Esophagus squamous epithelium (tissue), 4 donors: ENCODE data around the gene HMCN2.

Source experiments
- POLR2A ChIP-seq, 4 donors: fragments of 450-650 bp; IDR thresholded peaks; one replicate each; pipeline ENCODE4 v1.6.1; 2017; ENCODE audit warnings: antibody characterized with exemption in 4 of 4, mild to moderate bottlenecking in 4 of 4, moderate library complexity in 3 of 4
- TF ChIP-seq, protein P1 (sequence below), 6 experiments: fragments of 450-650 bp in 4 of 6; fragments of 200-600 bp in 2 of 6; sonication (generic) in 2 of 6; IDR thresholded peaks; one replicate each; pipeline ENCODE4 v1.5.1; 2016 to 2019; ENCODE audit warnings: antibody characterized with exemption in 6 of 6, mild to moderate bottlenecking in 4 of 6, moderate library complexity in 4 of 6

DNA sequence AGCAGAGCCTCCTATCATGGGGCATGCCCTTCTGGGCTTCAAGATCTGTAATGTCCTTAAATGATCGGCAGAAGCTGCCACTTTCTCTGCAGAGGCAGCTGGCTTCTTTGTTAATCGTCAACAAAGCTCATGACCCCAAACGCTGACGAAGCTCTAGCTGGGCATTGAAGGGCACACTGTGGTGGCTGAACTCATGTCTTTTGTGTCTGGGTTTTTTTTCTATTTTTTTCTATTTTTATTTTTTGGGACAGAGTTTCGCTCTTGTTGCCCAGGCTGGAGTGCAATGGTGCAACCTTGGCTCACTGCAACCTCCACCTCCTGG, 114.0 kb downstream of the HMCN2 start:
- TF ChIP-seq, protein P1, sequence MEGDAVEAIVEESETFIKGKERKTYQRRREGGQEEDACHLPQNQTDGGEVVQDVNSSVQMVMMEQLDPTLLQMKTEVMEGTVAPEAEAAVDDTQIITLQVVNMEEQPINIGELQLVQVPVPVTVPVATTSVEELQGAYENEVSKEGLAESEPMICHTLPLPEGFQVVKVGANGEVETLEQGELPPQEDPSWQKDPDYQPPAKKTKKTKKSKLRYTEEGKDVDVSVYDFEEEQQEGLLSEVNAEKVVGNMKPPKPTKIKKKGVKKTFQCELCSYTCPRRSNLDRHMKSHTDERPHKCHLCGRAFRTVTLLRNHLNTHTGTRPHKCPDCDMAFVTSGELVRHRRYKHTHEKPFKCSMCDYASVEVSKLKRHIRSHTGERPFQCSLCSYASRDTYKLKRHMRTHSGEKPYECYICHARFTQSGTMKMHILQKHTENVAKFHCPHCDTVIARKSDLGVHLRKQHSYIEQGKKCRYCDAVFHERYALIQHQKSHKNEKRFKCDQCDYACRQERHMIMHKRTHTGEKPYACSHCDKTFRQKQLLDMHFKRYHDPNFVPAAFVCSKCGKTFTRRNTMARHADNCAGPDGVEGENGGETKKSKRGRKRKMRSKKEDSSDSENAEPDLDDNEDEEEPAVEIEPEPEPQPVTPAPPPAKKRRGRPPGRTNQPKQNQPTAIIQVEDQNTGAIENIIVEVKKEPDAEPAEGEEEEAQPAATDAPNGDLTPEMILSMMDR (IDR thresholded peaks at IDR 0.05) = no peak
- no peak for TF ChIP-seq POLR2A (IDR thresholded peaks at IDR 0.05)
